ENCODE measurements around the gene PTPRA.

DNA sequence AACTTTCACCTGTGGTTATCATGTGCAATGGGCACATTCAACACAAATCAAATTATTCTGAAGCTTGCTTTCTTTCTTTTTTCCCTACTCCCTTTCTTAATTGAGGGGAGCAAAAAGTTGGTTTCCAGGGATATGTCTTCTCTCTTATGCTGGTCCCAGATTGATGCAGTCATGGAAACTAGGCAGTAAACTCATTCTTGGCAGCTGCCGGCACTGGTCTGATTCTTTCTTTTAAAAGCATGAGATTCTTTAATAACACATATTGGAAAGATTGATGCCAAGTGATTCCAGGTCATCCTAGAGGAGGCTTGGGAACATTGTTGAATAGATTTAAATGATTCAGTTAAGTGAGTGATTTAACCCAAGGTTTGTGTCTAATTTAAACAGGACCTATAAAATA, 29.0 kb downstream of the PTPRA start:
- TF ChIP-seq CTCF (IDR thresholded peaks at IDR 0.05) (no peak), POLR2A (IDR thresholded peaks at IDR 0.05) (no peak)

All from thyroid gland (tissue), 4 donors.